ENCODE data around the gene MAPK10. TPM values are rescaled to one million over a fixed set of nuclear protein-coding genes. Genes with fewer than 3 reads are reported as not detected.

MAPK10 gene
- total RNA-seq, 1 experiment from 2014 or later: 4.7 TPM

DNA sequence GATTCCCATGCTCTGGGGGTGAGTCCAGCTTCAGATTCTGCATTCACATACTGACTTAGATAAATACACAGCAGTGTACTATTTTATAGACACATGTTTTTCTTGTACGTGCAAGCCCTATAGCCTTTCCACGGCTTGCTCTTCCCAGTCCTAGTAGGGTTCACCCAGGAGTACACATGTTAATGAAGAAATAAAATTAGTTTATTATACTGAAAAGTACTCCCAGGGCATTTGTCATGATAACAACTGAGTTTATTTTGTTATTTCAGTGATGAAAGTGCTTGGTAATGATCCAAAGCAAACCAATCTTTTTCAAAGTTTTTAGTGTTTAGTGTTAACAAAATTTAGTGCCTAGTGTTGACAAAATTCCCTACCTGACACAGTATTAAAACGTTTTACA is 21.3 kb downstream of the MAPK10 start:
- H3K27me3 Mint-ChIP-seq (ENCODE audit: low read depth): no peaks in the 10 kb centered on the region
- H3K4me1 Mint-ChIP-seq: peaks cover 6 to 10% of the 10 kb centered on the region in 2 experiments

More for the DNA sequence above, 21.3 kb downstream of the MAPK10 start:
- H3K4me2 ChIP-seq (ENCODE audit: insufficient read depth, insufficient read length, low read length): no peak overlapping the region
- no peak overlapping the region for H2AK5ac ChIP-seq (ENCODE audit: insufficient read length, low read length)
- no peak overlapping the region for H4K91ac ChIP-seq (ENCODE audit: insufficient read length, low read depth, low read length)
- Mint-ChIP-seq H3K4me3 (no peak overlapping the region), H3K36me3 (ENCODE audit: insufficient read depth in 1 of 3, low read depth in 3 of 3) (peaks cover 0 to 1% (median 0%) of the 10 kb centered on the region in 3 experiments; a peak in 1 of 7 replicates), H3K9me3 (no peaks in the 10 kb centered on the region; a peak in 1 of 5 replicates), H3K27ac (no peak overlapping the region)
- H2BK5ac ChIP-seq (ENCODE audit: insufficient read length, low read length): no peak overlapping the region
- no peaks in the 10 kb centered on the region for H3K27me3 ChIP-seq (ENCODE audit: insufficient read depth, low read length)
- H2BK20ac ChIP-seq (ENCODE audit: low read depth, low read length, poor library complexity, severe bottlenecking): no peak overlapping the region
- TF ChIP-seq, protein P1, sequence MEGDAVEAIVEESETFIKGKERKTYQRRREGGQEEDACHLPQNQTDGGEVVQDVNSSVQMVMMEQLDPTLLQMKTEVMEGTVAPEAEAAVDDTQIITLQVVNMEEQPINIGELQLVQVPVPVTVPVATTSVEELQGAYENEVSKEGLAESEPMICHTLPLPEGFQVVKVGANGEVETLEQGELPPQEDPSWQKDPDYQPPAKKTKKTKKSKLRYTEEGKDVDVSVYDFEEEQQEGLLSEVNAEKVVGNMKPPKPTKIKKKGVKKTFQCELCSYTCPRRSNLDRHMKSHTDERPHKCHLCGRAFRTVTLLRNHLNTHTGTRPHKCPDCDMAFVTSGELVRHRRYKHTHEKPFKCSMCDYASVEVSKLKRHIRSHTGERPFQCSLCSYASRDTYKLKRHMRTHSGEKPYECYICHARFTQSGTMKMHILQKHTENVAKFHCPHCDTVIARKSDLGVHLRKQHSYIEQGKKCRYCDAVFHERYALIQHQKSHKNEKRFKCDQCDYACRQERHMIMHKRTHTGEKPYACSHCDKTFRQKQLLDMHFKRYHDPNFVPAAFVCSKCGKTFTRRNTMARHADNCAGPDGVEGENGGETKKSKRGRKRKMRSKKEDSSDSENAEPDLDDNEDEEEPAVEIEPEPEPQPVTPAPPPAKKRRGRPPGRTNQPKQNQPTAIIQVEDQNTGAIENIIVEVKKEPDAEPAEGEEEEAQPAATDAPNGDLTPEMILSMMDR (conservative IDR thresholded peaks at IDR 0.05): no peak
- DNase-seq: no peak
- H2BK12ac ChIP-seq (ENCODE audit: insufficient read length, low read depth, low read length): no peak overlapping the region
- H4K8ac ChIP-seq (replicated peaks; ENCODE audit: insufficient read length, low read depth, low read length): no peak overlapping the region
- no peaks in the 10 kb centered on the region for H3K4me1 ChIP-seq (ENCODE audit: insufficient read depth, low read length)
- H3K4ac ChIP-seq (ENCODE audit: low read depth, low read length): no peak overlapping the region
- H3K14ac ChIP-seq (ENCODE audit: insufficient read depth, low read length): no peak overlapping the region
- H3K27ac ChIP-seq (ENCODE audit: insufficient read length, low read depth, low read length): no peak overlapping the region
- no peak overlapping the region for H3T11ph ChIP-seq (ENCODE audit: low read length)
- H2BK120ac ChIP-seq (ENCODE audit: low read depth, low read length, poor library complexity, severe bottlenecking): no peak overlapping the region
- H4K20me1 ChIP-seq (ENCODE audit: control insufficient read depth, insufficient read depth, insufficient read length): no peaks in the 10 kb centered on the region
- no peak overlapping the region for H3K56ac ChIP-seq (ENCODE audit: insufficient read length, low read depth, low read length)
- H3K9me3 ChIP-seq (ENCODE audit: control insufficient read depth, low read depth, low read length): no peaks in the 10 kb centered on the region
- H3K9ac ChIP-seq (ENCODE audit: extremely low read depth, insufficient read length, low read length): no peak overlapping the region
- H3K23ac ChIP-seq (ENCODE audit: insufficient read length, low read depth, low read length): no peak overlapping the region
- no peak overlapping the region for H2BK15ac ChIP-seq (ENCODE audit: low read depth, low read length)
- no CpG with 5 or more reads among the region's 3 CpGs for WGBS (ENCODE audit: extremely low coverage, insufficient read length, low lambda C conversion rate)
- H3K18ac ChIP-seq (ENCODE audit: insufficient read length, low read depth, low read length): no peak overlapping the region
- H3K79me2 ChIP-seq (ENCODE audit: insufficient read depth, low read length): no peaks in the 10 kb centered on the region
- no peak overlapping the region for H2AFZ ChIP-seq (ENCODE audit: low read length)
- no peak overlapping the region for H4K5ac ChIP-seq (ENCODE audit: insufficient read length, low read depth, low read length)
- no peaks in the 10 kb centered on the region for H3K79me1 ChIP-seq (ENCODE audit: insufficient read depth, low read depth, low read length, poor library complexity, severe bottlenecking)
- H3K23me2 ChIP-seq (ENCODE audit: insufficient read length, low read depth, low read length, poor library complexity, severe bottlenecking): no peaks in the 10 kb centered on the region
